Activated naive CD4-positive, alpha-beta T cell treated with anti-CD3 and anti-CD28 coated beads for 36 hours (primary cell): ENCODE data around the gene RAP1A. TPM values are rescaled to one million over a fixed set of nuclear protein-coding genes. Genes with fewer than 3 reads are reported as not detected.

Experiments used
- CTCF ChIA-PET: fragments of 350-600 bp; sonication (Branson Sonifier 250); formaldehyde crosslinking; loops from one replicate; lab custom pipeline; 2021; ENCODE audit warnings: antibody characterized with exemption; lab: Charles Lee
- DNase-seq: peaks from one replicate; pipeline ENCODE4 v3.0.0-alpha.2; 2020
- H3K27ac Mint-ChIP-seq: one replicate; pipeline ENCODE4 v1.8.0; 2021; ENCODE audit warnings: mild to moderate bottlenecking, mixed read lengths
- H3K27me3 Mint-ChIP-seq: one replicate; pipeline ENCODE4 v1.8.0; 2021; ENCODE audit warnings: low read depth, mixed read lengths
- H3K36me3 Mint-ChIP-seq: one replicate; pipeline ENCODE4 v1.8.0; 2021; ENCODE audit warnings: low read depth, mixed read lengths
- H3K4me1 Mint-ChIP-seq: one replicate; pipeline ENCODE4 v1.8.0; 2021; ENCODE audit warnings: low read depth, mixed read lengths
- H3K4me3 Mint-ChIP-seq: one replicate; pipeline ENCODE4 v1.8.0; 2021; ENCODE audit warnings: mild to moderate bottlenecking, moderate library complexity, mixed read lengths
- H3K9me3 Mint-ChIP-seq: one replicate; pipeline ENCODE4 v1.8.0; 2021; ENCODE audit warnings: mixed read lengths
- intact Hi-C: fragments of 100-400 bp; cut with micrococcal nuclease; formaldehyde crosslinking; loops from one replicate; pipeline ENCODE4 v1.15.1; 2023
- total RNA-seq, 2 experiments: library from RNA; stranded (reverse); gene quantifications; one replicate each; pipeline ENCODE4 v1.2.3, GENCODE V29; 2021

Gene RAP1A
- total RNA-seq, 2 experiments from 2014 or later, result 152 to 155 TPM

DNA sequence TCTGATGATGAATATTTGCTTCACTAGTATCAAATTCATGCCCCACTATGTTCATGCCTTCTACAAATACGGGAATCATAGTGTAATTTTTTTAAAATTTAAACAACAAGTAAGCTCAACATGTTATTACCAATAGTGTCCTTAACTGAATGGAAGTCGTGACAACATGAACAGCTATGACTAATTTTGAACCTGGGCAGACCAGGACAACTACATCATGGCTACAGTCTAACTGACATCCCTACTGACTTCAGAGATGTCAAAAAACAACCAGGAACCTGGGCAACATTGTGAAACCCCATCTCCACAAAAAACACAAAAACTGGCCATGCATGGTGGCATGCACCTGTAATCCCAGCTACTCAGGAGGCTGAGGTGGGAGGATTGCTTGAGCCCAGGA, 33.5 kb upstream of the RAP1A start:
- no peaks in the 10 kb centered on the region for H3K27me3 Mint-ChIP-seq
- no peak overlapping the region for H3K27ac Mint-ChIP-seq
- DNase-seq, result no peak
- H3K4me1 Mint-ChIP-seq, result peaks cover 5% of the 10 kb centered on the region
- CTCF ChIA-PET, result interaction anchor here (1.0 kb wide), 1 partner anchor 87 kb away, joined by 4 read pairs; no protein-coding TSS in a partner anchor
- no peaks in the 10 kb centered on the region for H3K9me3 Mint-ChIP-seq
- no peaks in the 10 kb centered on the region for H3K36me3 Mint-ChIP-seq
- intact Hi-C loops, result loop anchor here (2.0 kb wide), 1 partner anchor 17 kb away; no protein-coding TSS in a partner anchor
- no peak overlapping the region for H3K4me3 Mint-ChIP-seq

DNA sequence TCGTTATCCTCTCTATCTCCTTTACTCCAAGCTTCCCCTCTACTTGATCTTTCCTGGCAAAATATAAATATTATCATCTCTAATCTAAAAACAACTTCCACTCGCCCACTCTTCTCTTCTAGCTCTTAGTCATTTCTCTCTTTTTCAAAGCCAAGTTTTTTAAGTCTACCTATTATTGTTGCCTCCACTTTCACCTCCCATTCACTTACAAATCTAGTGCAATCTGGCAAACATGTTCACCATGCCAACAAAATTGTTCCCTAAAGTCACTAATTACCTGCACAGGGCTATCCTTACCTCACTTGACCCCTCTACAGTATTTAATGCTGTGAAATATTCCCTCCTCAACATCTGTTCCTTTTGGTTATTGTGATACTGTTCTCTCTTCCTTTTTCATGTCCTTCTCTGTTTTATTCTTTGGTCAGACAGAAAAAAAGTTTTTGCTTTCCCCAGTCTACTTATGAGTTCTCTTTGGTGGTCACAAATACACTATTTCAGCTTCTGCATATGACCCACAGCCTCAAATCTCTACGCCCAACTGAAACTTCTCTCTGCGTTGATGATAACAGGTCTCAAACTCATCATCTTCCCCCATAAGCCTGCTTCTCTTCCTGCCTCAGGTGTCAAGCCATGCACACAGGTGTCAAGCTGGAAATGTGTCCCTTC, 31.9 kb upstream of the RAP1A start:
- DNase-seq, result no peak
- H3K9me3 Mint-ChIP-seq, result no peaks in the 10 kb centered on the region
- CTCF ChIA-PET, result interaction anchor here (0.9 to 2.6 kb wide), 4 partner anchors 11 to 109 kb away, joined by 3 to 14 read pairs (median 4); no protein-coding TSS in a partner anchor
- intact Hi-C loops, result loop anchor here (2.0 kb wide), 1 partner anchor 15 kb away; no protein-coding TSS in a partner anchor
- peaks cover 15% of the 10 kb centered on the region for H3K4me1 Mint-ChIP-seq
- no peaks in the 10 kb centered on the region for H3K27me3 Mint-ChIP-seq
- no peak overlapping the region for H3K4me3 Mint-ChIP-seq
- no peaks in the 10 kb centered on the region for H3K36me3 Mint-ChIP-seq
- H3K27ac Mint-ChIP-seq, result no peak overlapping the region

- H3K27me3 Mint-ChIP-seq, result no peaks in the 10 kb centered on the region
- no peak overlapping the region for H3K27ac Mint-ChIP-seq
- DNase-seq, result no peak
- H3K9me3 Mint-ChIP-seq, result no peaks in the 10 kb centered on the region
- no peaks in the 10 kb centered on the region for H3K36me3 Mint-ChIP-seq
- no peak overlapping the region for H3K4me3 Mint-ChIP-seq
- CTCF ChIA-PET, result interaction anchor here (1.1 to 4.1 kb wide), 7 partner anchors 9 to 115 kb away, joined by 3 to 18 read pairs (median 5); no protein-coding TSS in a partner anchor
- intact Hi-C loops, result loop anchor here (1.0 to 10.0 kb wide), 7 partner anchors 11 to 375 kb away; partner anchors contain the start of gene RAP1A
- peaks cover 49% of the 10 kb centered on the region for H3K4me1 Mint-ChIP-seq
Measured at GRCh38 chr1:111591937-111592336, 27.7 kb upstream of the RAP1A start.

- no peaks in the 10 kb centered on the region for H3K9me3 Mint-ChIP-seq
- H3K27ac Mint-ChIP-seq, result peak overlapping the region; percentile 86
- H3K36me3 Mint-ChIP-seq, result no peaks in the 10 kb centered on the region
- H3K27me3 Mint-ChIP-seq, result no peaks in the 10 kb centered on the region
- peak; percentile 96 for DNase-seq
- CTCF ChIA-PET, result interaction anchor here (0.8 to 4.1 kb wide), 15 partner anchors 9 to 161 kb away, joined by 3 to 18 read pairs (median 5); partner anchors contain the start of gene RAP1A
- H3K4me3 Mint-ChIP-seq, result peak overlapping the region; percentile 54
- intact Hi-C loops, result loop anchor here (1.0 to 10.0 kb wide), 8 partner anchors 11 to 376 kb away; partner anchors contain the start of gene RAP1A
- H3K4me1 Mint-ChIP-seq, result peaks cover 56% of the 10 kb centered on the region
Measured at GRCh38 chr1:111592389-111593361, 26.9 kb upstream of the RAP1A start.

DNA sequence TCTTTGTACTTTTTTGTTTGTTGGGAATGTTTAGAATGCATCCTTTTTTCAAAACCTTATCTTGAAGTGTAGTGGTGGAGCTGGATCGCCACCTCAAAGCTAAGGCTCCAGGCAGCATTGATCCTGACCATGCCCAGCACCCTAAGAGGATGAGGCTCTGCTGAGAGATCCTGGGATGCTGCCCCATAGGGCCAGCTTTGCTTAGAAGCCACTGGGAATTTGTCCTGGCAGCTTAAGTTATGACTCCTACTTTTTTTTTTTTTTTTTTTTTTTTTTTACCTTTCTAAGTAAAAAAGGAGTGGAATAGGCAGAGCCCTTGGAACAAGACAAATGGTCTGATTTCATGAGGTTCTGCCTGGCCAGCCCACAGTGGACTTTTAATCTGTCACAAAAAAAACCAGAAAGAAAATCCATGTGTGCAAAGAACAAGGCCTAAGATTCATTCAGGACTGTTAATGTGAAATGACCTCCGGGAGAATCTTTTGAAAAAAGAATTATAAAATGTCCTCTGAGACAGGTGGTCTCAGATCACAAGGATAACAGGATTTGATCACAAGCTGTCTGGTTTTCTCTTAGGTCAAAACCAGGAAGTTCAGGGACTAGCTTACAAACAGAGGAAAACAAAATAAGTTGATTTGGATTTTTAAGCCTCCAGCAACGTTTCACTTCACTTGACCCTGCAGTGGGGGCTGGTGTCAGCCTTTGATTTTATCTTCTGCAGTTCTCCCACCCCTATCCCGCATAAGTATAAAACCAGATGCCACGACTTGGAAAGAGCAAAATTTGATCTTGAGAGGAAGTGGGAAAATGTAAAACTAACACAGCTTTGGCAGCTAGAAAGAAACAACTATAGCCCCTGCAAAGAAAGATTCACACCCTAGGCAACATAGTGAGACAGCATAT, 25.9 kb upstream of the RAP1A start:
- CTCF ChIA-PET, result interaction anchor here (0.8 to 4.1 kb wide), 15 partner anchors 8 to 160 kb away, joined by 3 to 18 read pairs (median 4); partner anchors contain the start of gene RAP1A

DNA sequence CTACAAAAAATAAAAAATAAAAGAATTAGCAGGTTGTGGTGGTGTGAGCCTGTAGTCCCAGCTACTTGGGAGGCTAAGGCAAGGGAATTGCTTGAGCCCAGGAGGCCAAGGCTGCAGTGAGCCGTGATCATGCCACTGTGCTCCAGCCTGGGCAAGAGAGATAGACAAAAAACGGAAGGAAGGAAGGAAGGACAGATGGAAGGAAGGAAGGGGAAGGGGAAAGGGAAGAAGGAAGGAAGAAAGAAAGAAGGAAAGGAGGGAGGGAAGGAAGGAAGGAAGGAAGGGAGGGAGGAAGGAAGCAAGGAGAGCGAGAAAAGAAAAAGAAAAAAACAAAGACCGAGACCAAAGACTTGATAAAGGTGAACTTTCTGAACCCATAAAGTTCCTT, 25.3 kb upstream of the RAP1A start:
- H3K27ac Mint-ChIP-seq, result no peak overlapping the region
- H3K9me3 Mint-ChIP-seq, result no peaks in the 10 kb centered on the region
- H3K27me3 Mint-ChIP-seq, result no peaks in the 10 kb centered on the region
- H3K4me3 Mint-ChIP-seq, result no peak overlapping the region
- H3K36me3 Mint-ChIP-seq, result no peaks in the 10 kb centered on the region
- no peak for DNase-seq
- intact Hi-C loops, result loop anchor here (10.0 kb wide), 1 partner anchor 319 kb away; no protein-coding TSS in a partner anchor
- H3K4me1 Mint-ChIP-seq, result peaks cover 71% of the 10 kb centered on the region
- CTCF ChIA-PET, result interaction anchor here (1.4 to 4.1 kb wide), 3 partner anchors 9 to 86 kb away, joined by 3 to 18 read pairs (median 12); partner anchors contain the start of gene RAP1A

More for the DNA sequence above, 25.9 kb upstream of the RAP1A start:
- Mint-ChIP-seq H3K27ac (peak overlapping the region; percentile 86), H3K4me3 (peak overlapping the region; percentile 54), H3K27me3 (no peaks in the 10 kb centered on the region), H3K36me3 (no peaks in the 10 kb centered on the region), H3K9me3 (no peaks in the 10 kb centered on the region), H3K4me1 (peaks cover 66% of the 10 kb centered on the region)
- intact Hi-C loops, result loop anchor here (1.0 to 10.0 kb wide), 6 partner anchors 23 to 377 kb away; no protein-coding TSS in a partner anchor
- DNase-seq, result no peak

GRCh38 chr1:111595807-111596206, 23.8 kb upstream of the RAP1A start:
- Mint-ChIP-seq H3K4me3 (no peak overlapping the region), H3K36me3 (no peaks in the 10 kb centered on the region), H3K27ac (no peak overlapping the region), H3K4me1 (peaks cover 86% of the 10 kb centered on the region), H3K9me3 (peaks cover 4% of the 10 kb centered on the region), H3K27me3 (no peaks in the 10 kb centered on the region)
- intact Hi-C loops, result loop anchor here (1.0 to 10.0 kb wide), 3 partner anchors 8 to 321 kb away; no protein-coding TSS in a partner anchor
- CTCF ChIA-PET, result interaction anchor here (0.6 to 4.1 kb wide), 7 partner anchors 8 to 88 kb away, joined by 3 to 18 read pairs (median 4); partner anchors contain the start of gene RAP1A
- no peak for DNase-seq

- peaks cover 93% of the 10 kb centered on the region for H3K4me1 Mint-ChIP-seq
- peak; percentile 84 for DNase-seq
- peaks cover 4% of the 10 kb centered on the region for H3K9me3 Mint-ChIP-seq
- no peak overlapping the region for H3K4me3 Mint-ChIP-seq
- H3K36me3 Mint-ChIP-seq, result no peaks in the 10 kb centered on the region
- H3K27ac Mint-ChIP-seq, result peak overlapping the region; percentile 48
- no peaks in the 10 kb centered on the region for H3K27me3 Mint-ChIP-seq
- intact Hi-C loops, result loop anchor here (1.0 to 10.0 kb wide), 3 partner anchors 8 to 322 kb away; no protein-coding TSS in a partner anchor
- CTCF ChIA-PET, result interaction anchor here (1.0 kb wide), 1 partner anchor 30 kb away, joined by 3 read pairs; no protein-coding TSS in a partner anchor
Measured at GRCh38 chr1:111596499-111596898, 23.1 kb upstream of the RAP1A start.

- no peak for DNase-seq
- intact Hi-C loops, result loop anchor here (10.0 kb wide), 1 partner anchor 323 kb away; no protein-coding TSS in a partner anchor
- CTCF ChIA-PET, result interaction anchor here (1.9 kb wide), 1 partner anchor 19 kb away, joined by 11 read pairs; no protein-coding TSS in a partner anchor
- peak overlapping the region; percentile 15 for H3K27ac Mint-ChIP-seq
- peaks cover 4% of the 10 kb centered on the region for H3K9me3 Mint-ChIP-seq
- peaks cover 95% of the 10 kb centered on the region for H3K4me1 Mint-ChIP-seq
- H3K27me3 Mint-ChIP-seq, result no peaks in the 10 kb centered on the region
- H3K36me3 Mint-ChIP-seq, result no peaks in the 10 kb centered on the region
- no peak overlapping the region for H3K4me3 Mint-ChIP-seq
Measured at GRCh38 chr1:111597426-111597825, 22.2 kb upstream of the RAP1A start.

DNA sequence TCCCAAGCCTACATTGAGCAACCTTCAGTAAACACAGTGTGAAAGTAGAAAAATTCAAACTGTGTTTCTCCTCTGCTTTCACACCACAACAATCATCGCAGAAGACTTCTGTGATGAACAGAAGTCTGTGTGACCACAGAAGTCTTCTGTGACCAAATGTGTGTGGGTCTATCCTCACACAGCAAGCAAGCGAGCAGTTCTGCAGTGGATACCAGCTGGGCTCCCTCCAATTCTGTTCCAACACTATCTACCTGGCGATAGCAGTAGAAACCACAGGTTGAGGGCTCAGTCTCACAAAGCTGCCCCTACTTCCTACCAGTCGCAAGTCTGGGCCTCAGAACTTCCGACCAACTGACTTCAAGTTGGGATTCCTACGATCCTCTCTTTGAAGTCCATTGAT, 21.0 kb upstream of the RAP1A start:
- peak; percentile 48 for DNase-seq
- Mint-ChIP-seq H3K36me3 (no peaks in the 10 kb centered on the region), H3K4me1 (peaks cover 96% of the 10 kb centered on the region), H3K27ac (peak overlapping the region; percentile 62), H3K9me3 (peaks cover 4% of the 10 kb centered on the region), H3K27me3 (no peaks in the 10 kb centered on the region), H3K4me3 (peak overlapping the region; percentile 7)
- CTCF ChIA-PET, result interaction anchor here (0.6 to 1.9 kb wide), 4 partner anchors 18 to 91 kb away, joined by 3 to 11 read pairs (median 6); no protein-coding TSS in a partner anchor
- intact Hi-C loops, result loop anchor here (10.0 kb wide), 1 partner anchor 324 kb away; no protein-coding TSS in a partner anchor
